Activated T-cell treated with anti-CD3 and anti-CD28 coated beads, Interleukin-2, amount 50 U/mL, for 1 hour (primary cell): ENCODE results near the gene GPSM1.

Experiments
- DNase-seq: peaks from one replicate; pipeline ENCODE4 v3.0.0-alpha.2; 2020

Gene GPSM1

GRCh38 chr9:136363949-136364748, 36.8 kb downstream of the GPSM1 start:
- no peak for DNase-seq

DNA sequence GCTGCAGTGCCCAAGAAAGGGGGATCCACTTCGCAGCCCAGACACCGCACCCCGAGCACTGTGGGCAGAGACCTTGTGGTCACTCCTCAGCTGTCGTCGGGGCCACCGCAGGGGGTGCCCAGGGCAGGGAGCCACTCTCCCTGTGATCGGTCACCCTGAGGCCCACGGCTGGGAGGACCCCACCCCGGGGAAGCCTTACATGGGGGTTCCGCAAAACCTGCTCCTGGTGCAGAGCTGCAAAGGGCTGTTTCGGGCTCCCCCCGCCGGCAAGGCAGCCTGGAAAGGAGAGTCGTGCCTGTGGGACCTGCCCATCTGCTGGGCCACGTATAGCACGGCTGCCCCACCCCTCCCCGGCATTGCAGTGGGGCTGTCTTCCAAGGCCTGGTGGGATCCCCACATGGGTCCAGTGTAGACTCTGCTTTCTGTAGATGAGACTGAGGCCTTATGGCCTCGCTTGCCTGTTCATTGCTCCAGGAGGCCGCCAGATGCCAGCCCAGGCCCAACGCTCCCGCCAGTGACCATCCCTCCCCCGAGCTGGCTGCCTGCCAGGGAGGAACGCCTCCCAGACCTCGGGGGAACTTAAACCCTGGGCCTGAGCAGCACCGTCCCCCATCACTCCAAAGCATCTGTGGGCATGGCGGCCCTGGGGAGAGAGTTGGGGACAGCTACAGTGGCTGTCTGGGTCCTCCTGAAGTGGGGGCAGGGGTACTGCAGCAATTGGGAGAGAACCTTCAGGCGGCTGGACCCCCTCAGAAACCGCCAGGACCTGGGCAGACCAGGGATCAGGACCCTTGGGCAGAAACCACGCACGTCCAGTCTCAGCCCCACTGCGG, 37.8 kb downstream of the GPSM1 start:
- DNase-seq, result no peak

GRCh38 chr9:136365775-136366222, 38.5 kb downstream of the GPSM1 start:
- no peak for DNase-seq

- no peak for DNase-seq
Observed at GRCh38 chr9:136366826-136367225, 39.5 kb downstream of the GPSM1 start.

DNA sequence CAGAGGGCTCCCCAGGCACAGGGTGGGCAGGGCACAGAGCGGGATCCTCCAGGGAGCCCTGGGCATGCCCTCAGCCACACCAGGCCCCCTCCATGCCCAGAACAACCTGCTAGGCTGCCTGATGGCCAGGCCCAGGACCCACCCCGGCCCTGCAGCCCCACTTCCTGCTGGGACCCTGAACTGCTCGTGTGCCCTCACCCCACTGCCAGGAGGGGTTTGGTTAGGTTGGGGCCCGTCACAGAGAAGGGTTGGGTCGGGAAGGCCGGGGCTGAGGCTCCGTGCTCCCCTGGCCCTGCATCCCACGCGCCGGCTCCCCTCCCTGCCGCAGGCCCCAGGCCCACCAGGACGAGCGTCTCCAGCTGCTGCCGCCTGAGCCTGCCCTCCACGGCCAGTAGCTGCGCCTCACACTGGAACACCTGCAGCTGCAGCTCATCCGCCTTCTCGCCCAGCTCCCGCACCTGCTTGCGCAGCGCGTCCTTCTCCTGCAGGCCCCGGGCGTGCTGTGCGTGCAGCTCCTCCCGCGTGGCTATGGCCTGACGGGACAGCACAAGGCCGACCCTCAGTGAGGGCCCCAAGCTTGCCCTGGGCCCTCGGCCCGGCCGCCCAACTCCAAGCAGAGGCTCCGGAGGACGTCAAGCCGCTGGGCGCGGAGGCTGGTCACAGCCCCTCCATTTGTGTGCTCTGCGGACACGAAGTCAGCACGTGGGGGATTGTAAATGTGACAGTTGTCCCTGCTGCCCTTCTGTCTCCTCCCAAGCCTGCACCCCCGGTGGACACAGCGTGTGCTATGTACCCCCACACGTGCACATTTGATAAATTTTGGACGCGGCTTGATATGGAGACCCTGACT, 40.2 kb downstream of the GPSM1 start:
- no peak for DNase-seq

- no peak for DNase-seq
Observed at GRCh38 chr9:136368190-136368589, 40.9 kb downstream of the GPSM1 start.

GRCh38 chr9:136370037-136370436, 42.7 kb downstream of the GPSM1 start:
- DNase-seq, result no peak

DNA sequence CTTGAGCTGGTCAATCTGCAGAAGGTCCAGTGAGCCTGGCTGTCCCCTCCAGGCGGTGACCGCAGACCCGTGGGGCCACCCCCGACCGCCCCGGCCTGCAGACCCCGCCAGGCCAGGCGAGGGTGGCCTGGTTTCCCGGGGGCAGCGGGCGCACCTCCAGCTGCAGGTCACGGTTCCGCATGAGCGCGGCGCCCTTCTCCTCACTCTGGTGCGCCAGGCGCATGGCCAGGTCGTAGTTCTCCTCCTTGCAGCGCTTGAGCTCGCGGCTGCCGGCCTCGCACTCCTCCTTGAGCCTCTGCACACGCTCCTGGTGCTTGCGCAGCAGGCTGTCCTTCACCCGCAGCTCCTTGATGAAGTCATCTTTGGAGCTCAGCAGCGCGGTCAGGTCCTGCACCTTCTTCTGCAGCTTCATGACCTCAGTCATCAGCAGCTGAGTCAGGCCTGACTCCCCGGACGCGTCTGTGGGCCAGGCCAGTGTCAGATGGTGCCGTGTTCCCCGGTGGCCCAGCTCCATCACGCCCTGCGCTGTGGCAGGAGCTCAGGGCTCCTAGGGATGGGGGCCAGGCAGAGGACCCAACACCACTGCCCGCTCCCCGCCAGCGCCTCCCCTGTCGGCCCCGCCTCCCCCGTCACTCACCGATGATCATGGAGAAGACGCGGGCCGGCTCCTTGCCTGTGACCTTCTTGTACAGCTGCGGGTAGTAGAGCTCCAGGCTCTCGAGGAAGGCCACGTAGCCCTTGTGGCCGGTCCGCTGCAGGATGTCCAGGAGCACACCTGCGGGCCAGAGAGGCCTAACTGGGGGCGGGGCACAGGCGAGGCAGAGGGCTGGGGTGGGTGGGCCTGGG, 43.6 kb downstream of the GPSM1 start:
- no peak for DNase-seq

GRCh38 chr9:136371533-136371880, 44.2 kb downstream of the GPSM1 start:
- DNase-seq, result no peak

DNA sequence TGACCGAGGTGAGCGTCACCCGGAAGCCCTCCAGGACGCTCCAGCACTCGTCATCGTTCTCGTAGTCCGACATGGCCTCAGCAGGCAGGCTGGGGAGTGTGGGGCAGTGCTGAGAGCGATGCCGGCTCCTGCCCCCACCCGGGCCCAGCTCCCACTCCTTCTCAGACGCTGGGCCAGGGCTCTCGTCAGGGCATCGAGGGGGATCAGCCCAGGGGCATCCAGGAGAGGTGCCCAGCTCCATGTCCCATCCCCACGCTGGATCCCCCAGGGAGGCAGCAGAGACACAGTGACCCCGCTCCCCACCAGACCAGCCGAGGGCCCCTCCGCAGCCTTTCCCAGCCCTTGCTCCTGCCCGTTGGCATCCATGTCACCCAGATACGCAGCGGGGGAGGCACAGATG, 44.7 kb downstream of the GPSM1 start:
- DNase-seq, result no peak

- no peak for DNase-seq
Observed at GRCh38 chr9:136372561-136373299, 45.4 kb downstream of the GPSM1 start.

GRCh38 chr9:136373300-136374182, 46.2 kb downstream of the GPSM1 start, which contains the start of gene CARD9:
Gene CARD9, minus strand, starts transcription at chr9:136373669. Its CDS starts 1,591 bp downstream, at chr9:136372078.
- DNase-seq, result no peak

DNA sequence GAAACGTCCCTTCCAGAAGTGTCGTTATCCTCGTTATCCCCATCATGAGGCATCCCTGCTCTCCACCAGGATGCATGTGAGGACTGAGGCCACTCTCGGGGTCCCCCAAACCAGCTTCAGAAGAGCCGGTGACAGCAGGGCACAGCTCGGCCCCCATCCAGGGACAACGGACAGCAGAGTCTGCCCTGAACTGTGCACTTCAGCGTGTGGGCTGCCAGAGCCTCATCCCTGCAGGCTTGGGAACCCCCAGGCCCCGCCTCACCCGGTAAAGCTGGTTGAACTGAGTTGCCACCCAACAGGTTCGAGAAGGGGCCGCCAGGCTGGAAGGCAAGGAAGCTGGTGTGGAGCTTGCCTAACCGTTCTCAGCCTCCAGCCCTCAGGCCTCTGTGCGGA, 46.8 kb downstream of the GPSM1 start:
- no peak for DNase-seq

DNA sequence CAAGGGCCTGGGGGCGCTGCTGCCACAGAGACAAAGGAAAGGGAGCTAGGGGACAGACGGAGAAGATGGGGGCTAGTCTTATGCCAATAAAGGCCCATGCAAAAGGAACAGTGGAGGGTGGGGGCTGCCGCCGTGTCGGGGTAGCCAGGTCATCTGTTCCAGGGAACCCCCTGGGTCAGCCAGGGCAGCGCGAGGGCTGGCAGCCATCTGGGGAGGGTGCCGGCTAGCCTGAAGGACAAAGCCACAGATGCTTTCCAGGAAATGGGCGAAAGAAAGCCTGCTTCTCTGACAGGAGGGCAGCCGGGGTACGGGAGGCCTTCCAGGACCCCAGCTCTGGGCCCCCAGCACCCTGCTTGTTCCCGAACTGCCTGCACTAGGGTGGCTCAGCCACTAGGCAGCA, 47.8 kb downstream of the GPSM1 start:
- DNase-seq, result no peak

DNA sequence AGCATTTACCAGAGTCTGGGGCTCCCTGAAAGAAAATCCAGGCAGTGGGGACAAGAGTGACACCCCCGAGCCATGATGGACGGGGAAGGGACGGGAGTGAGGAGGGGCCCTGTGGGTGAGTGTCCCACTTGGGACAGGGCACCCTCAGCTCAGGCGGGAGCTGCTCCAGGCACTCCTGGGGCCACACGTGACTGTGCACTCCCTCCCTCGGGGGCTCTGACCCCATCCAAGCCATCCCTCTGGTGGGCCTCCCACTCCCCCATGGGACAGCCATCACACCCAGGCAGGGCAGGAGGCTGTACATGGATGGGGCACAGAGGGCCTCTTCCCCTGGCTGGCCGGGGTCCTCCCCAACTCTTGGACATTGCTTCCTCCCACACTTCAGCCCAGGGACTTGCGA, 49.1 kb downstream of the GPSM1 start:
- DNase-seq, result no peak

- DNase-seq, result no peak
Observed at GRCh38 chr9:136377341-136378169, 50.2 kb downstream of the GPSM1 start.

DNA sequence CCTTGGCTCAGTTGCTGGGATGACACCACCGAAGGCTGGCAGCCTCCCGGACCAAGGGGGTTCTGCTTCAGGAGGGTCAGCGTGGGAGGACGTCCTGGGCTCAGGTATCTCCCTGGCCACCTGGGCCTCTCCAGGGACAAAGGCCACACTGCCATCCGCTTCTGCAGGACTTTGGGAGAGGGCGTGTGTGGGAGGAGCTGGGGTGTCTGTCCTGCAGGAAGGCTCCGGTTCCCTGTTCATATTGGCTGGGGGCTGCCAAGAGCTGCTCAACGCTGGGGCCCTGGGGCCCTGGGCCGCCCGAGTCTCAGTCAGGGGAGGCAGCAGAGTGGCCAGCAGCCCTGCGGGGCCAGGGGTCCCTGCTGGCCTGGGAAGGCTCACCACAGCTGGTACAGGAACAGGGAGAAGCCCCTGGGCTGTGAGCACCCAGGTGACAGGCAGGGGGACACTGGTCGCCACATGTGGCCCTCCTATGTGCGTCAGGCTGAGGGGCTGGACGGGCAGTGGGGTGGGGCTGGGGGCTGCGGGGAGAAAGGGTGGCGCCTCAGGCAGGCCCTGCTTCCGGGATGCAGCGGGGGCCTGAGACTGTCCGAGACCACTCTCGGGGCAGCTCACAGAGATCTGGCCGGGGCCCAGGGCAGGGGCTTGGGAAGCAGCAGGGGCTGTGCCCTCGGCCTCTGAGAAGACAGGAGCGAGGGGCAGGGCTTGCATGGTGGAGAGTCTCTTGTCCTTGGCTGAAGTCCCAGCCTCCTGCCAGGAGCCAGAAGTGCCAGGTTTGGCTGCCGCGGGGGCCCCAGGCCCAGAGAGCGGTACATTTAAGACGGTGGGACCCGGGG, 51.0 kb downstream of the GPSM1 start:
- no peak for DNase-seq

GRCh38 chr9:136379003-136379287, 51.6 kb downstream of the GPSM1 start:
- DNase-seq, result no peak

- no peak for DNase-seq
Observed at GRCh38 chr9:136379401-136379800, 52.1 kb downstream of the GPSM1 start.
